Astrocyte (in vitro differentiated cells and primary cell): Measurements from ENCODE around the gene PCP4L1.
"Not testable (repeated sequence)": the region's sequence is repeated elsewhere in the genome, so short reads cannot be mapped to it uniquely, and the experiment has no call there.

Source experiments
- EZH2 ChIP-seq: IDR thresholded peaks from 2 replicates; pipeline ENCODE4 v1.6.1; 2012; ENCODE audit warnings: mild to moderate bottlenecking, low read length, inconsistent platforms; ENCODE audit not compliant: insufficient read depth
- TF ChIP-seq, protein P1 (sequence below): IDR thresholded peaks from 2 replicates; pipeline ENCODE4 v1.5.1; 2011; ENCODE audit warnings: low read depth, mild to moderate bottlenecking, inconsistent platforms, low read length, moderate library complexity; ENCODE audit not compliant: insufficient read depth

GRCh38 chr1:161257109-161257508 lies 1.4 kb upstream of the PCP4L1 start:
- TF ChIP-seq, protein P1, sequence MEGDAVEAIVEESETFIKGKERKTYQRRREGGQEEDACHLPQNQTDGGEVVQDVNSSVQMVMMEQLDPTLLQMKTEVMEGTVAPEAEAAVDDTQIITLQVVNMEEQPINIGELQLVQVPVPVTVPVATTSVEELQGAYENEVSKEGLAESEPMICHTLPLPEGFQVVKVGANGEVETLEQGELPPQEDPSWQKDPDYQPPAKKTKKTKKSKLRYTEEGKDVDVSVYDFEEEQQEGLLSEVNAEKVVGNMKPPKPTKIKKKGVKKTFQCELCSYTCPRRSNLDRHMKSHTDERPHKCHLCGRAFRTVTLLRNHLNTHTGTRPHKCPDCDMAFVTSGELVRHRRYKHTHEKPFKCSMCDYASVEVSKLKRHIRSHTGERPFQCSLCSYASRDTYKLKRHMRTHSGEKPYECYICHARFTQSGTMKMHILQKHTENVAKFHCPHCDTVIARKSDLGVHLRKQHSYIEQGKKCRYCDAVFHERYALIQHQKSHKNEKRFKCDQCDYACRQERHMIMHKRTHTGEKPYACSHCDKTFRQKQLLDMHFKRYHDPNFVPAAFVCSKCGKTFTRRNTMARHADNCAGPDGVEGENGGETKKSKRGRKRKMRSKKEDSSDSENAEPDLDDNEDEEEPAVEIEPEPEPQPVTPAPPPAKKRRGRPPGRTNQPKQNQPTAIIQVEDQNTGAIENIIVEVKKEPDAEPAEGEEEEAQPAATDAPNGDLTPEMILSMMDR: not testable (repeated sequence)
- not testable (repeated sequence) for TF ChIP-seq EZH2
